Hypothalamus (tissue), 51 donors: ENCODE data around the gene ZNF467.
A peak's percentile ranks its signal among the peaks of the same experiment; 100 is the strongest.

Source experiments
- DNase-seq, 51 donors: peaks; one replicate each; lab custom pipeline; 2025; lab: John Stamatoyannopoulos, UW

The ZNF467 gene

GRCh38 chr7:149731207-149731955 is 42.0 kb downstream of the ZNF467 start:
- DNase-seq: no peak

- DNase-seq: peak in 30 of 51 donors; percentile 19 to 72 (median 46)
Observed at GRCh38 chr7:149729983-149730801, 43.2 kb downstream of the ZNF467 start.

GRCh38 chr7:149729586-149729982 is 43.8 kb downstream of the ZNF467 start:
- no peak for DNase-seq

- DNase-seq: no peak
Observed at GRCh38 chr7:149728491-149729375, 44.7 kb downstream of the ZNF467 start.

- DNase-seq: no peak
Observed at GRCh38 chr7:149727899-149728476, 45.4 kb downstream of the ZNF467 start.

- no peak for DNase-seq
Observed at GRCh38 chr7:149727053-149727898, 46.1 kb downstream of the ZNF467 start.

GRCh38 chr7:149725916-149726315 is 47.5 kb downstream of the ZNF467 start:
- no peak for DNase-seq

- DNase-seq: no peak
Observed at GRCh38 chr7:149725426-149725821, 48.0 kb downstream of the ZNF467 start.

- DNase-seq: no peak
Observed at GRCh38 chr7:149724661-149725425, 48.5 kb downstream of the ZNF467 start.

- no peak for DNase-seq
Observed at GRCh38 chr7:149723795-149724495, 49.4 kb downstream of the ZNF467 start.

GRCh38 chr7:149723082-149723767 is 50.2 kb downstream of the ZNF467 start:
- DNase-seq: no peak

GRCh38 chr7:149722356-149722957 is 50.9 kb downstream of the ZNF467 start:
- no peak for DNase-seq

- DNase-seq: no peak
Observed at GRCh38 chr7:149721084-149721601, 52.2 kb downstream of the ZNF467 start.

- peak in 46 of 51 donors; percentile 17 to 96 (median 78) for DNase-seq
Observed at GRCh38 chr7:149720372-149721083, 52.9 kb downstream of the ZNF467 start.

GRCh38 chr7:149719912-149720335 is 53.5 kb downstream of the ZNF467 start:
- DNase-seq: no peak
